BJ (cell line): ENCODE results near the gene STXBP6. TPM values are rescaled to one million over a fixed set of nuclear protein-coding genes. Genes with fewer than 3 reads are reported as not detected.

ENCODE experiments used
- CTCF ChIA-PET: fragments of 350-600 bp; formaldehyde crosslinking; extraction: SDS; loops from one replicate; lab custom pipeline; 2021; ENCODE audit warnings: antibody characterized with exemption, inconsistent platforms; lab: Yijun Ruan, JAX
- POLR2A ChIA-PET: fragments of 300-600 bp; sonication (Branson Sonifier 250); formaldehyde crosslinking; extraction: SDS; loops from one replicate; lab custom pipeline; 2021; ENCODE audit warnings: antibody characterized with exemption; lab: Charles Lee
- DNase-seq: peaks from one replicate; pipeline ENCODE4 v3.0.0-alpha.2; 2011; ENCODE audit warnings: low read depth
- H3K27me3 ChIP-seq: 2 replicates; pipeline ENCODE4 v1.6.0; 2011; ENCODE audit warnings: low read length; ENCODE audit not compliant: control insufficient read depth, insufficient read depth
- H3K36me3 ChIP-seq: 2 replicates; pipeline ENCODE4 v1.5.1; 2011; ENCODE audit warnings: low read length; ENCODE audit not compliant: control insufficient read depth, insufficient read depth
- H3K4me3 ChIP-seq: 2 replicates; pipeline ENCODE4 v1.5.1; 2011; ENCODE audit warnings: low read depth, mild to moderate bottlenecking, control low read depth, low read length
- CTCF ChIP-seq: IDR thresholded peaks from 2 replicates; pipeline ENCODE4 v1.5.1; 2011; ENCODE audit warnings: low read depth, mild to moderate bottlenecking, control low read depth, inconsistent platforms, low read length, moderate library complexity; ENCODE audit not compliant: insufficient read depth
- polyA plus RNA-seq: library from polyadenylated mRNA; depleted of rRNA; stranded (reverse); fragments of >200 nt; gene quantifications from 2 replicates; pipeline ENCODE4 v1.2.3, GENCODE V29; 2011

The STXBP6 gene
- polyA plus RNA-seq, 1 experiment: 12.1 TPM

GRCh38 chr14:24875991-24876878, 173.7 kb downstream of the STXBP6 start:
- Histone ChIP-seq H3K27me3 (no peaks in the 10 kb centered on the region), H3K4me3 (no peak overlapping the region), H3K36me3 (no peaks in the 10 kb centered on the region)
- TF ChIP-seq CTCF: no peak
- ChIA-PET POLR2A (interaction anchor here (0.5 kb wide), 1 partner anchor 16 kb away, joined by 3 read pairs; no protein-coding TSS in a partner anchor), CTCF (interaction anchor here (0.8 to 1.3 kb wide), 2 partner anchors 57 to 767 kb away, joined by 3 to 4 read pairs; no protein-coding TSS in a partner anchor)
- DNase-seq: no peak

GRCh38 chr14:24875203-24875838, 174.6 kb downstream of the STXBP6 start:
- ChIA-PET CTCF (interaction anchor here (0.6 to 0.9 kb wide), 2 partner anchors 8 to 11 kb away, joined by 3 read pairs; no protein-coding TSS in a partner anchor), POLR2A (no interaction called here)
- Histone ChIP-seq H3K4me3 (no peak overlapping the region), H3K36me3 (no peaks in the 10 kb centered on the region), H3K27me3 (no peaks in the 10 kb centered on the region)
- TF ChIP-seq CTCF: no peak
- no peak for DNase-seq

GRCh38 chr14:24874514-24875202, 175.3 kb downstream of the STXBP6 start:
- DNase-seq: no peak
- no peak for TF ChIP-seq CTCF
- H3K27me3 ChIP-seq: no peaks in the 10 kb centered on the region
- H3K36me3 ChIP-seq: no peaks in the 10 kb centered on the region
- ChIA-PET CTCF (interaction anchor here (0.9 kb wide), 1 partner anchor 11 kb away, joined by 3 read pairs; no protein-coding TSS in a partner anchor), POLR2A (no interaction called here)
- no peak overlapping the region for H3K4me3 ChIP-seq

- POLR2A ChIA-PET: no interaction called here
- Histone ChIP-seq H3K27me3 (no peaks in the 10 kb centered on the region), H3K4me3 (no peak overlapping the region), H3K36me3 (no peaks in the 10 kb centered on the region)
- no peak for DNase-seq
- CTCF ChIA-PET: no interaction called here
- no peak for TF ChIP-seq CTCF
Observed at GRCh38 chr14:24873551-24873950, 176.4 kb downstream of the STXBP6 start.
